HK-2 (cell line): ENCODE data around the gene GEMIN8.
A peak's percentile ranks its signal among the peaks of the same experiment; 100 is the strongest.

Experiments used
- DNase-seq: peaks from one replicate; pipeline ENCODE4 v3.0.0-alpha.2; 2018; ENCODE audit not compliant: unreplicated experiment

The GEMIN8 gene

DNA sequence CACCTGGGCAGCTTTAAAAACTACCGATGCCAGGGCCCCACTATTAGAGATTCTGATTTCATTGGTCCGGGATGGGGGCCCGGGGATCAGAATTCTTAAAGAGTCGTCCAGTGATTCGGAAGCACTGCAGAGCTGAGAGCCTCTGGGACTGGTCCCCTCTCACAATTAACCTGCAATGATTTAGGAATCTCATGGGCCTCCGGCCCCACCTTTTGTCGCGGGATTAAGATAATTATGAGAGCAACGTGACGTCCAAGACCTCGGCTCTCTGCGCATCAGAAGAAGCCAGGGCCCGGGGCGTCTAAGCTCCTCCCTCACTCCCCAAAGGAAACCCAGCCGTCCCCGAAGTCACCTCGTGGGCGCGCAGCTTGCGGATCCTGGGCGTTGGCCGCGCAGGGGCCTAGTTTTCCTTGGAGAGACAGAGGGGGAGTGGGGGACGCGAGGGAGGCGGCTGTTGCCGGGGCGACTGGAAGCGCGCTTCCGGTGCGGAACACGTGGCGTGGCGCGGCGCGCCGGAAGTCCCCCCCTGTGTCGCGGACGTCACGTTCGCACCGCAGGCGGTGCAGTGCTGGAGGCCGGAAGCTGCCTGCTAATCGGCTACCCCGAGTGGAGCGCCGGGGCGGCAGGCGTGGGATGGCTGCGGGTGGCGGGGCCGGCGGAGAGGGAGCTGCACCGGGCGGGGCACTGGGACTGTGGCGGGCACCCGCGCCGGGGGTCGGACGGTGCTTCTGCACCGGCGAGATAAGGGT lies at the start of gene GEMIN8:
GEMIN8 (minus strand) TSS at position 468 of the 749 bp plus-strand sequence. CDS start 8,414 bp downstream, outside the sequence.
- DNase-seq: peak; percentile 89

GRCh38 chrX:14076639-14077038 lies 46.9 kb upstream of the GEMIN8 start:
- DNase-seq: no peak

DNA sequence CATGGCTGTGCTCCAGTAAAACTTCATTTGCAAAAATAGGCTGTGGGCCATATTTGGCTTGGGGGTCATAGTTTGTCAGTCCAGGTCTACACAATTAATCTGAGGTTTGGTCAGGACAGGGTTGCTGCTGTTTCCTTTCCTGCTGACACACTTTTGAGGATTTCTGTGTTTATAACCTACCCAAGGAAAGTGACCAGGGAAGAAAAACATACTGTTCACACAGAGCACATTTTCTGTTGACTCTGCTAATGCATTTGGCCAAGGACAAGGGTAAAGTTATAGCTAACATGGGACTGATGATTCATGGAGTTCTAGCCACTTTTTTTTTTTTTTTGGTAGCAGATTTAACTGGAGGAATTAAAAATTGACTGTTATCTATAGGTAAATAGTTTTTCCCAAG lies 43.9 kb upstream of the GEMIN8 start:
- no peak for DNase-seq

DNA sequence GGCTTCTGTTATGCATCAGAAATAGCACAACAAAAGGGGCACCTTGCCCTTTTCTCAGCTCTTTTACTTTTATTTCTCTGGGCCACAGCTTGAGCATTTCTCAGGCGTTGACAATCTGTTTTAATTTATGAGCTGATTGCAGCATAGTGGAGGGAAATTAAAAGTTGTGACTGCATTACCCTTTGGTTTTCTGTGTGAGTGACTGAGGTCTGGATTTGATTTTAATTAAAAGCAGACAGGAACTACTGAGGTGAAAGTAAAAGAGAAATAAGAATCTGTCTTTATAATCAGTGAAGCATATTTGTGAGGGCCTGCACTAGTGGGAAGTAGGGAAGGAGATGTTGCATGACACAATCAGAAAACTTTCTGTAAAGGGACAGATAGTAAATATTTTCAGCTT lies 43.4 kb upstream of the GEMIN8 start:
- DNase-seq: no peak

DNA sequence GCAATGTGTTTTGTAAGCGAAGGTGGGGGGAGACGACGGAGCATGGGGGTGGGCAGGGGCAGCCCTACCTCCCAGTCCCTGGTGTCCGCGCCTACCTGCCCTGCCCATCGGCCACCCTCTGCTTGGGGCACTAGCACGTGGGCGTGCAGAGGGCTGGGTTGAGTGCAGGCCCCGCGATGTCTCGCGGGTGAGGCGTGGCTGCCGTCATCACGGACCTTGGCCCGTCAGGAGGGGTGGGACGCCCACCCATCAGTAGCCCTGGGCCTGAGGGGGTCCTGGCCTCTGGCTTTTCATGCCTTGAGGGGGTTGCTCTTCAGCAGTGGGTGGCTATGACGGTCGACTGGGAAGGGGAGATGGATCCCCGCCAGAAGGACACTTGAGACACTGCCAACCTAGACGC lies 36.1 kb upstream of the GEMIN8 start:
- no peak for DNase-seq

DNA sequence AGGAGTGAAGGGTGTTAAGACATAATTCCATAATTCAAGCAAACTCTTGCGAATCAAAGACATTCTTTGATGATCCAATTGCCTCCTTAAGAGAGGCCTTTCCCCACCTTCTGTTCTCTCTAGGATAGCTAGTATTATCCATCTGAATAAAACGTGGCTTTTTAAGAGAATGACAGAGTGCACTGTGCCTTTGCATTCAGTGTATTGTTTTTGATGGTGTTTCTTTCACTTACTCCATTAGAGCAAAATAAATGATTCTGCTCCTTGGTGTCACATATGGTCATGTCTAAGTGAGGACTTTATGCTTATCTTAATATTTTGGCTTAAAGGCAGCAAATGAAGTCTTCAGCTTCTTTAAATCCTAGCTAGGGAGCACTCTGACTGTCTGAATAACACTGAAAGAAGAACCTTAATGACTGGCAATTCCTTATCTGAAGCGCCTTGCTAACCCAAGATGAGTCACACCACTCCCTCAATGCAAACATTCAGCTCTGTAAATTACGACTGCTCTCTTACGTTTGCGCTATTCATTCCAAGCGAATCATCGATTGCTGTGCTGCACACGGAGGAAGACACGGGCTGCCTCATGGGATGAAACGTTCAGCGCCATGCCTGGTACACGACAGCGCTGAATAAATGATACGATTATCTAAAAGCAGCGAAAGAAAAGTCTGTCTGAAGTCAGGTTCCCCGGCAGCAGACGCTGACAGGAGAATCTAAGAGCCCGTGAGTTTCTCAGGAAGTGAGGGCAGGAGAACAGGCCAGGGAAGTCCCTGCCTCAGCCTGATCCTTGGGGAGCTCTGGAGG lies 35.1 kb upstream of the GEMIN8 start:
- DNase-seq: no peak

DNA sequence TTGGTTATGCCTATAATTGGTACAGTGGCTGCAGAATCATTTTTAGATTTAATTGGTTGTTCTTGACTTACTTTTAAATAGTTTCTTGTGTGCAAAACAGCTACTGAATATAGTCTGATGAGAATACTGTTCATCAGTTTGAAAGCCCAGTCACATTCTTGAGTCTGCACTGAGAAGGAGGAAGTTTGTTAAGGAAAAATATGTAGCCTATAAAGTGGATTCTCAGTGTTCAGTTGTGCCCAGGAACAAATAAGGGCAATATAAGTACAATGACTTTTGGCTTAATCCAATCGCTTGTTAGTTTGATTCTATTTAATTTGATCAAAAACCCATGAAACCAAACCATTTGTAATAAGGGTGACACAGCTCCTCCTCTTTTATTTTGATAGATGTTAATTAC lies 32.8 kb upstream of the GEMIN8 start:
- no peak for DNase-seq

DNA sequence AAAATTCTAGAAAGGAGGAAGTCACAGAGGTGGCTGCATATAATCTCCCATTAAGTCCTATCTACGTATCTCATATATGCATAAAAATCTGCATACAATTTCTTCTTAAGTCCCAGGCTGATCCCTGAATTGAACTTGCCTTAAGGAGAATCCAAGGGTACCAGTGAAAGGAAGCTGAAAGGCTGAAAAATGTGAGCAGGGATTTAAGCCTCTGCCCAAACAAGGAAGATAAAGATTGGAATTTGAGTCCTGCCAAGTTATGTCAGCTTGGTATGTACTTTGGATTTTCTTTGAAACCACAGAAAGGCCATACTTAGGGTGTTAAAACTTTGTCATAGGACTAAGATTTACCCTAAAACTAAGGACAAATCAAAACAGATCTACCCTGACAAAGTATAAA lies 26.5 kb upstream of the GEMIN8 start:
- no peak for DNase-seq

GRCh38 chrX:14051416-14051815 lies 21.7 kb upstream of the GEMIN8 start:
- DNase-seq: no peak

DNA sequence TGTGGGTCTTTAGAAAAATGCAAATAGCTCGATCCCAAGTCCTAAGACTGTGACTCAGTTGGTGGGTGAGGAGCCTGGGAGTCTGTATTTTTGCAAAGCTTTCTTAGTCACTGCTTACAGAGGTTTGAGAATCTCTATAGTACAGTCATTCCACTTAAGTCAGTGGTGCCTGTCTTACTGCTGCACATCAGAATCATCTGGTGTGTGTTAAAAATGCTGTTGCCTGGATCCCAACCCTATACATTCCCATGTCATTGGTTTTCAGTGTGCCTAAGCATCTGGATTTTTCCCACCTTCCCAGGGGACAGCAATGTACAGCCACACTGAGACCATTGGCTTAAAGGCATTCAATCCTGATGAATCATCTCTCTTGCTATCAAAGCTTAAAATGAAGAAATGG lies 21.0 kb upstream of the GEMIN8 start:
- no peak for DNase-seq

- no peak for DNase-seq
Observed at GRCh38 chrX:14043209-14043608, 13.5 kb upstream of the GEMIN8 start.

- peak; percentile 21 for DNase-seq
Observed at GRCh38 chrX:14039344-14039743, 9.7 kb upstream of the GEMIN8 start.

DNA sequence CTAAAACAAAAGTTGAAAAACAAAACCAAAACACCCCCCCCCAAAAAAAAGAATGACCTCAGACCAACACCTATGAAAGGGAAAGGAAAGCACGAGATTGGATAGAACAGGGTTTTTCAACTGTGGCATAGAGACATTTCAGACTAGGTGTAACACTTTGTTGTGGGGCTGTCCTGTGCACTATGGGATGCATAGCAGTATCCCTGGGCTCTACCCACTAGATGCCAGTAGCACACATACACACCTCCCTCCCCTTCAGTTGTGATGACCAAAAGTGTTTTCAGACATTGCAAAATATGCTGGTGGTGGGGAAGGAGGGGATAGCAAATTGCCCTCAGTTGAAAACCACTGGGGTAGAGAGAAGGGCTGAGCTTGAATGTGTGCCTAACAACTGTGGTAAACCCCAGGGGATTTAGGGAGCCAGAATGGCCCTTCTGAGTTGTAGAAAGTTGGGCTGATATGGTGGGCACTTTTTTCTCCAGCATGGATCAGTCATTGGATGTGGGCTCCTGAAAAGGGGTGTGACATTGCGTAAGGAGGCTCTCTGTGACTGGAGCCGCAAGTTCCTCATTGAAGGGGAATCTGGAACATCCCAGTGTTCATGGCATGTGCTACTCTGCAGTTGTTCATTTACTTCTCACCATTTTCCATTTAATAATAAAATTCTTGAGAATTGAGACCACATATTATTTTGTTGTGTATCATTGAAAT lies 8.8 kb upstream of the GEMIN8 start:
- DNase-seq: no peak

GRCh38 chrX:14032406-14032805 lies 2.7 kb upstream of the GEMIN8 start:
- DNase-seq: peak; percentile 18

DNA sequence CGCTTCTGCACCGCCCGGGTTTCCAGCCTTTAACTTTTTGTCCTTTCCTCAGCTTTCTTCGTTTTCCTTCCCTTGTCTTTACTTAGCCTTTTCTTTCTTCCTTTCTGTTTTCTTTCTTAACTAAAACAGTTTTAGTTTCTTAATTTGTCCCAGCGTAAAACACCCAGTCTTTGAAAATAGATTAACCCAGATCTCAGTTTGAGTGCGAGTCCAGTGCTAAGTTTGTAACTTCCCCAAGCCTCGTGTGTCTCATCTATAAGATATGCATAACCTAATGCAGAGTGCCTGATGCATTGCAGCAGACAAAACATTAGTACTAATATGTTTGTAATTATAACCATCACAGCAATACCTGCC lies 460 bp upstream of the GEMIN8 start:
- no peak for DNase-seq

GRCh38 chrX:14029039-14029424 lies 660 bp downstream of the GEMIN8 start:
- DNase-seq: no peak

- DNase-seq: no peak
Observed at GRCh38 chrX:14028473-14028872, 1.2 kb downstream of the GEMIN8 start.

DNA sequence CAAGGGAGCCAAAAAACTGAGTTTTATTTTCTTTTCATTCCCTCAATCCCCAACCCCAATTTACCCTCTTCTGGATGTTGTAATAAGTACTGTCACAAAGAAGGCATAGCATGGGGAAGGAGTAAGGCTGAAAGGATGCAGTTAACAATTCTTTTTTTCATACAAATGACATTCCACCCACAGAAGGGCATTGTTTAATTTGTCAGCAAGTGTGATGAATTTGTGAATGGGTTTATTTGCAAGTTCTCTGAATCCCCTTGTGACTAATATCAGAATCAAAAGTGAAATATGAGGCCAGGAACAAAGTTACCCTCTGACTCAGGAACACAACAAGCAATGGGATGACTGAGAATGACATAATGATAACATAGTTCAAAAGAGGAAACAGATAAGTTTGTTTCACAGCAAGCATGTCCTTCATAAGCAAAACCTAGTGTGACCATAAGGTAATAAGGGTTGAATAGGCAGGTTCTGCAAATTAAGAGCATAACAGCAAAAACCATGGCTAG lies 2.1 kb downstream of the GEMIN8 start:
- no peak for DNase-seq

DNA sequence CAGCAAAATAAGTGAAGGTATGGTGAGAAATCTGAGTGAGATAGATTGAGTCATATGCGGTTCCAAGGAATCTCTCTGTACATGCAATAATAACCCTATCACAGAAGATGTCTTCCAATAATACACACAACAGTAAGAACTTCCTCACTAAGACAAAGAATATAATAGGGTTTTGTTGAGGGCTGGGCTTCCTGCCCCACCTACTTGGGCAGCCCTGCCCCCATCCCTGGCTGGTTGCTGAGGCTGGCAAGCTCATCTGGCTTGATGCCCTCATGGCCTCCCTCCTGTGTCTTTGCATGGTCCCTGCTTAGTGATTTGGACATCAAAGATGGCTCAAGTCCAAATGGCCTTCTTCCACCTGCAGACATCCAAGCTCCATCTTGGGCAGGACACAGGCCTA lies 2.7 kb downstream of the GEMIN8 start:
- DNase-seq: no peak

- DNase-seq: no peak
Observed at GRCh38 chrX:14026121-14026520, 3.6 kb downstream of the GEMIN8 start.

DNA sequence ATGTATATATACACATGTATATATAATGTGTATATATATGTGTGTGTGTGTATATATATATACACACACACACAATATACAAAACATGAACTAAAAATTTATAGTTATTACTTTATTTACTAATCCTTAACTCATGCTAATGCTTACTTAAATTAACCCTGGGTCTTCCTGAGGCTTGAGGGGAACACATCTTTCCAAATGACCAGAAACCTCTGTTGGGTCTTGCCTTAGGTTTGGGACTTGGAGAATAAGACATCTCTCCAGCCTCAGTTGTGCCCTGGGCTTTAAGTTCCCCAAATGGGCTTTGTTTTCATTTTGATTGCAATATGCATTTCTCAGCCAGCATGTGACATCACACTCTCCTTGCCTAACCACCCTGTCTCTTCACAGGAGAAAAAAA lies 7.7 kb downstream of the GEMIN8 start:
- no peak for DNase-seq

- DNase-seq: no peak
Observed at GRCh38 chrX:14017399-14017798, 12.3 kb downstream of the GEMIN8 start.

DNA sequence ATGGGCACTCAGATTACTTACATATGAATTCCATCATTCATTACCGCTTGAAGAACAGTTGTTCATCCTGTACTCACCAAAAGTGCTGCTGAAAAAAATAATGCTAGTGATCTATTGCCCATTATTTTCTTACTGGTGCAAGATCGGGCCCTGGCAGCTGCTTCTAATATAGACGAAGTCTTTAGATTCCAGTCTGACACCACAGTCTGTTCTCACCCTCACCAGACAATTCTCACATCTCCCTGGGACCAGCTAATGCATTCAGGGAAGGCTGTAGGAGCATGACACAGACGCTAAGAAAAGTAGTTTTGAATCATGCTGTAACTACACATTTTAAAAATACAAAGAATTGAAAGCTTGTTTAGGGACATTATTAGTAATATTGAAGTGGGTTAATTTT lies 13.8 kb downstream of the GEMIN8 start:
- no peak for DNase-seq
